Stimulated activated CD4-positive, alpha-beta T cell treated with anti-CD3 and anti-CD28 coated beads, Interleukin-1b, Interleukin-23, amount 100 ng/mL, for 4 hours (primary cell): ENCODE data around the gene VPS41.
A peak's percentile ranks its signal among the peaks of the same experiment; 100 is the strongest.

Experiments used
- DNase-seq, 2 donors: peaks; one replicate each; pipeline ENCODE4 v3.0.0-alpha.2; 2020; ENCODE audit warnings: low read depth in 2 of 2

Gene VPS41

DNA sequence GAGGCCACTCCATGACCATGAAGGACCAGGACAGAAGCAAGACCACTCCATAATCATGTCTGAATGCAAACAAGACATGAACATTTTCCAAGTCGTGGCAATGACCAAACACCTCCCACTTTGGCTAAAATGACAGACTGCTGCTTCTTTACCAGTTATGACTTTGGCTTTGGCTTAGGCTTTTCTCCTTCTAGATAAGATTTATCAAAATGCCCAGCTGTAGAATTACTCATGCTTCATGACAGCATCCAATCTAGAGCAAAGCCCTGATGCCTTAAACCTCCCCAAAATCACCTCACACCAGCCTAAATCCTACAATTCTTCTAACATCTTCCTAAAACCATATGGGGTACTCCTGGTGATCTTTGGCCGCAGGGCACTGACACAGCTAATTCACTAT lies 102.1 kb downstream of the VPS41 start:
- DNase-seq, result no peak

GRCh38 chr7:38801786-38802185 lies 107.2 kb downstream of the VPS41 start:
- no peak for DNase-seq

DNA sequence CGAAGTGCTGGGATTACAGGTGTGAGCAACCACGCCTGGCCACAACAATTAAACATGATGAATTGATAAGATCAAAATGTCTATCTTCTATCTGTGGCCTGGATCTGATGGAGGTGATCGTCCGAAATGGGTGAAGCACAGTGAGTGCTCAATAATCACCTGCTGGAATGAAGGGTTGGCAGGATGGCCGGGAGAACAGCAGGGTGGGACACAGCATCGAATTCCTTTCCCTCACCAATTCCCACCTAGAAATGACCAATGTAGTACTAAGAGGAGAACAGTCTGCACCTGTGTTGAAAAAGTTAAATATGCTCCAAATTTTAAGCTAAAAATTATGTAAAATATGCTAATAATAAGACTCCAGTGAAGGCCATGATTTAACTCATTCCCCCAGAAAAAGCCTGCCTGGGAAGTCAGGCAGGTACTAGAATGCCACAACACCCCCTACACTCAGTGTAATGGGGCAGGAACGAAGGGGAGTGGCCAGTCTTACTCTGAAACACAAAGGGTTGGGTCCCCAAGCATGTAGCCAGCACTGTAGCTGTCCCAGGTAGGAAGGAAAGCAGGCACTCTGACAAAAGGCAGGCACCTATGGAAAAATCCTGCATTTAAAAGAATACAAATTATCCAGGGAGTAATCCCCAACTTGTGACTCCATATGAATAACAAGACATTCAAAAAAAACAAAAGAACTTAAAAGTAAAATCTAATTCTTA lies 110.3 kb downstream of the VPS41 start:
- no peak for DNase-seq

- DNase-seq, result peak; percentile 5 to 30
These were observed 112.1 kb downstream of the VPS41 start for GRCh38 chr7:38796626-38797501.

- no peak for DNase-seq
These were observed 113.4 kb downstream of the VPS41 start for GRCh38 chr7:38795593-38795992.

DNA sequence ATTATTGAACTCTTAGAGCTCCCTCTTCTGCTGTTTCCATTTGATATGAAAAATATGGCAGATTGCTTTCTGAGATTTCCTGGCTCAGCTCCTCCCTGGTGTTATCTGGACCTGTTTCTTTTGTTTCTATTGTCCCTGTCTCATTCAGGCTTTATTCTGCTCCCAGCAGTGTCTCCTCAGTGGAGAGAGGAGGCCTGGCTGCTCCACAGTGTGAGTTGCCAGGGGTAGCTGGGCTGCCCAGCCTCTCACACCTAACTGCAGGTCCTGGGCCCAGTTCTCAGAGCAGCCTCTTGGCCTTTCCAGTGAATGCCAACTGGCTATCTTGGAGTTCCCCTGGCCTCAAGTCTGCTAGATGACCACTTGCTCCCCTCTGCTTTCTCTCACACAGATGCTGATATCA lies 127.0 kb downstream of the VPS41 start:
- no peak for DNase-seq

DNA sequence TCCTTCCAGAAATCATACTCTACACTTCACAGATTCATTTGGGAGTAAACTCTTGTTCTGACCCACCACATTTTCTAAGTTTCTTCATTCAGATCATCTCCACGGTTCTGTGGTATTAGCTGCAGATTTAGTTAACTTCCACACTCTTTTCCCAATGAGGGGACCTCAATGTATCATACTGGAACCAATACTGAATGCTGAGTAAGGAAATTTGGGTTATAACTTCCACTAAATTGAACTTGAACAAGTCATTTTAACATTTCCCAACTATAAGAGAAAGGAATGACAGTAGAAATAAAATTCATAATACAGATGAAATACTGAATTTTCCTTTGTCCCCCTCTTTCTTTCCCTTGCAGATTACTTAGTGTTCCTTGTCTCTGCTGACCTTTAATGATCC lies 131.4 kb downstream of the VPS41 start:
- DNase-seq, result no peak

DNA sequence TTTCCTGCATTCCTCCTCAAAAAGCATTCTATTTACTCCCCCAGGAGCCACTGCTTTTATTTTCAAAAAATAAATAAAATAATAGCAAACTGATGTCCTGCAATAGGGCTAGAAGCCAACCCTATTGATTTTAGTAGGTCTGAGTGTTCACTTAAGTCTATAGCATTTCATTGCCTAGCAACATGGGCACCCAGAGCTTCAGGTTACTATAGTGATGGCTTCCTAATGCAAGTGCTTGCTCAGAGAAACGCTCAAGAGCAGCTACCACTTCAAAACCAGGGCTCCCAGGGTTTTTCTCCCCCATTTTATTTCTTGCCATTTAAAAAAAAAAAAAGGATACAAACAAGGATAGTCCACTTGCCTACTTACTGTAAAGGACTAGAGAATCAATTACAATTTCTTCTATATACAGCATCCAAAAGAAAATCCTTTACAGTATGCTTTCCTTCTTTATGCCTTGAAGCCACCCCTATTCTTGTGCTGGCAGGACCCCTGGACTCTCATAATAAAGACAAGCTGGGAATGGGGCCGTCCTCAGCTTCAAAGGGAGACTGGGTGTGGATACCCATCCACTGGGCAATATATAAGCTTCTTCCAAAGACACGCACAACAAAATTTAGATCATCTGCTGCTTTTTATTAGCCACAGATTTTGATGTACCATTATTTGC lies 133.3 kb downstream of the VPS41 start:
- no peak for DNase-seq

GRCh38 chr7:38773430-38773829 lies 135.6 kb downstream of the VPS41 start:
- DNase-seq, result no peak

GRCh38 chr7:38760226-38760625 lies 148.8 kb downstream of the VPS41 start:
- no peak for DNase-seq

- no peak for DNase-seq
These were observed 150.0 kb downstream of the VPS41 start for GRCh38 chr7:38759028-38759427.

- DNase-seq, result no peak
These were observed 151.1 kb downstream of the VPS41 start for GRCh38 chr7:38757931-38758330.

- DNase-seq, result no peak
These were observed 152.5 kb downstream of the VPS41 start for GRCh38 chr7:38756521-38756920.

DNA sequence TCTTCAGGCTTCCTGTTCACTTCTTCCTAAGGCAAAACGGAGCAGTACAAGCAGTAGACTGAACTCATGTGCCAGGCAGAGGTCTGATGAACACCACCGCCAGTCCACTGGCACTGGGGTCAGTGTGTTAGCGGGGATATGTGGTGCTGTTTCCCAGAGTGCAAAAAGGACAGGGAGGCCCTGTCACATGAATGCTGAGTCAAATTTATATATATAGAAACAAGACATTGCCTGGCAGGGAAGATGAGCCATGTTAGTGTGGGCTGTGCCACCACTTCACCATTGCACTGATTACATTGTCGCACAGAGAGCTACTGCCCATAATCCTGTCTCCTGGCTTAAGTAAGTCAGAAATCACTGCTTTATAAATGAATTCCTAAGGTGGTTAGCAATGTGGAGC lies 155.6 kb downstream of the VPS41 start:
- DNase-seq, result no peak

GRCh38 chr7:38751416-38751815 lies 157.6 kb downstream of the VPS41 start:
- no peak for DNase-seq

DNA sequence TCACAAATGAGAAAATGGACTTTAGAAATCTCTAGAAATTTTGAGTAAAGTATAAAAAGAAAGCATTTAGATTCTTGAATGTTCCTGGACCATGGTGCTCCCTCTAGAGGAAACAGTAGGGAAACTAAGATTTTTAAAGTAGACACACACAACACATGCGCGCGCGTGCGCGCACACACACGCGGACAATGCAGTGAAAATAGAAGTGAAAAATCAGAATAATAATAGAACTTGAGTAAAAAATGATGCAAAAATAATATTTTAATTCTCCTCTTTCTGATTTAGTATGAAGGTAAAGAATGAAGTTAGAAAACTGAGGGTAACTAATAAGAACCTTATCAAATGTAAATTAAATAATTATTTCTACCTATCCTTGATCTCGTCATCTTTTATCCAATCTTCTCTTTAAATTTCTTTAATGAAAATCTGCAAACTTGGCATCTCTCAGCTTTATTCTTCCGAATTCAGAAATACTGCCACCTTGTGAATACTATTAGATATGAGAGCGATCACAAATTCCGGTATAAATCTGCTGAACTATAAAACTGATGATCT lies 160.9 kb downstream of the VPS41 start:
- no peak for DNase-seq

- DNase-seq, result no peak
These were observed 162.6 kb downstream of the VPS41 start for GRCh38 chr7:38746438-38746837.

DNA sequence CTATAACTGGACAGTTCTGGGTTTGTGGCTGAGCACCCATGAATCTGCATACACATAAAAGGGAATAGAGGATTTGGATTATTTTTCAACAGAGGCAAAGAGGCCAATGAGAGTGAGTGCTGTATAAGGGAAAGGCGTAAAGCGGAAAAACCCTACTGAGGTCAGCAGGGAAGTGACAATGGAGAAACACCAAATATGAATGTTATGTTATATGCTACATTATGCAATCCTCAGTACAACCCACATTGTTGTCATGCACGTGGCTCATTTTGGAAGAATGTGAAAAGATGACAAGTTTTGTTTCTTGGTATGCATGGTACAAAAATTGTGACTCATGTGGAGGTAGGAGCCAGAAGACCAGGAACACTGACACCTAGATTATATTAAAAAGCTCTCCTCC lies 164.2 kb downstream of the VPS41 start:
- DNase-seq, result no peak

DNA sequence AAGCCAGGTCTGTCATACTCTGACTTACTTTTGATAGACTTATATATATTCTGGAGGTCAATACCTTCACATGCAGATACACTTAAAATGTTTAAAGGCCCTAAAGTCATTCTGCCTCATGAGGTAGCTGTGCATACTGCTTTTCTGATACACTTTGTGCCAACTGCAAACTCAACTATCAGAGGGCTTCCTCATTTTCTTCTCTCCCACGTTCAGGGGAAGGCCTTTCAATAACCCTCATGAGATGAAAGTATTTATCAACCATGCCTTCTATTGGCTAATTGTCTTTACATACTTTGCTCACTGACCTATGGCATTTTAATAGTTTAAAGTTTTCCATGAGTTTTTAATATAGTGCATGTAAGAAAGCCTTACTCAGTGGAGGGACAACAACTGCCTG lies 165.1 kb downstream of the VPS41 start:
- no peak for DNase-seq

- DNase-seq, result no peak
These were observed 168.9 kb downstream of the VPS41 start for GRCh38 chr7:38740041-38740440.

GRCh38 chr7:38736138-38736537 lies 172.9 kb downstream of the VPS41 start:
- no peak for DNase-seq

DNA sequence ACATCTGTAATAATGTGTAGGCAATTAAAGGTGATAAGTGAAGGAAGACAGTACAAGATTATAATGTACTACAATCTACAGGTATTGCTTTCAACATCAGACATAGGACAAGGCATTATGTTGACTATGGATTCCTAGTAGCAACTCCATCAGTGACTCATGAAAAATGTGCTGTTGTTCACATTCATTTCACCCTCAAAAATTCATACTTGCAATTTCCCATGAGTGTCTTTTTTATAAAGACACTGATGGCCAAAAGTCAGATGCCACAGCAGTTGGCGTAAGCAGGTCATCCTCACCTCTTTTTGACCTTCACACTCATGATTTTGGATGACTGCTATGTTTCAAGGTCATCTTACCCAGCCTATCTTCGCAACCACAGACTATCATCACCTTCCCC lies 177.8 kb downstream of the VPS41 start:
- DNase-seq, result no peak
